ENCODE data around the gene PFKFB3.

Gene PFKFB3

GRCh38 chr10:6249698-6250097, 47.0 kb downstream of the PFKFB3 start:
- in situ Hi-C loops (cut with MboI; ENCODE audit: low pct_unique_long_range_greater_than_20kb, low sequenced_read_pairs) = no loop called here
- no peak for DNase-seq

- DNase-seq = no peak
- in situ Hi-C loops (cut with MboI; ENCODE audit: low pct_unique_long_range_greater_than_20kb, low sequenced_read_pairs) = no loop called here
These were observed 48.0 kb downstream of the PFKFB3 start for GRCh38 chr10:6250745-6251144.

- in situ Hi-C loops (cut with MboI; ENCODE audit: low pct_unique_long_range_greater_than_20kb, low sequenced_read_pairs) = no loop called here
- DNase-seq = no peak
These were observed 51.5 kb downstream of the PFKFB3 start for GRCh38 chr10:6254201-6254600.

- in situ Hi-C loops (cut with MboI; ENCODE audit: low pct_unique_long_range_greater_than_20kb, low sequenced_read_pairs) = no loop called here
- DNase-seq = no peak
These were observed 52.9 kb downstream of the PFKFB3 start for GRCh38 chr10:6255548-6256061.

- no peak for DNase-seq
- in situ Hi-C loops (cut with MboI; ENCODE audit: low pct_unique_long_range_greater_than_20kb, low sequenced_read_pairs) = no loop called here
These were observed 53.7 kb downstream of the PFKFB3 start for GRCh38 chr10:6256439-6256838.

- in situ Hi-C loops (cut with MboI; ENCODE audit: low pct_unique_long_range_greater_than_20kb, low sequenced_read_pairs) = no loop called here
These were observed 56.4 kb downstream of the PFKFB3 start for GRCh38 chr10:6259153-6259552.

GRCh38 chr10:6260843-6261242, 58.1 kb downstream of the PFKFB3 start:
- in situ Hi-C loops (cut with MboI; ENCODE audit: low pct_unique_long_range_greater_than_20kb, low sequenced_read_pairs) = no loop called here
- DNase-seq = no peak

More at GRCh38 chr10:6259153-6259552, 56.4 kb downstream of the PFKFB3 start:
- no peak for DNase-seq

GRCh38 chr10:6267941-6268340, 65.2 kb downstream of the PFKFB3 start:
- no peak for DNase-seq
- in situ Hi-C loops (cut with MboI; ENCODE audit: low pct_unique_long_range_greater_than_20kb, low sequenced_read_pairs) = no loop called here

- in situ Hi-C loops (cut with MboI; ENCODE audit: low pct_unique_long_range_greater_than_20kb, low sequenced_read_pairs) = no loop called here
- no peak for DNase-seq
These were observed 66.7 kb downstream of the PFKFB3 start for GRCh38 chr10:6269432-6269831.

GRCh38 chr10:6269953-6270867, 67.5 kb downstream of the PFKFB3 start:
- in situ Hi-C loops (cut with MboI; ENCODE audit: low pct_unique_long_range_greater_than_20kb, low sequenced_read_pairs) = no loop called here
- peak; percentile 72 for DNase-seq

- in situ Hi-C loops (cut with MboI; ENCODE audit: low pct_unique_long_range_greater_than_20kb, low sequenced_read_pairs) = no loop called here
- no peak for DNase-seq
These were observed 68.2 kb downstream of the PFKFB3 start for GRCh38 chr10:6270951-6271350.

- DNase-seq = no peak
- in situ Hi-C loops (cut with MboI; ENCODE audit: low pct_unique_long_range_greater_than_20kb, low sequenced_read_pairs) = no loop called here
These were observed 68.9 kb downstream of the PFKFB3 start for GRCh38 chr10:6271663-6272062.

- in situ Hi-C loops (cut with MboI; ENCODE audit: low pct_unique_long_range_greater_than_20kb, low sequenced_read_pairs) = no loop called here
- no peak for DNase-seq
These were observed 69.4 kb downstream of the PFKFB3 start for GRCh38 chr10:6272126-6272525.

- in situ Hi-C loops (cut with MboI; ENCODE audit: low pct_unique_long_range_greater_than_20kb, low sequenced_read_pairs) = no loop called here
- no peak for DNase-seq
These were observed 70.6 kb downstream of the PFKFB3 start for GRCh38 chr10:6273351-6273750.

GRCh38 chr10:6274040-6274439, 71.3 kb downstream of the PFKFB3 start:
- peak; percentile 9 for DNase-seq

GRCh38 chr10:6274484-6274883, 71.8 kb downstream of the PFKFB3 start:
- in situ Hi-C loops (cut with MboI; ENCODE audit: low pct_unique_long_range_greater_than_20kb, low sequenced_read_pairs) = no loop called here
- DNase-seq = no peak

More at GRCh38 chr10:6274040-6274439, 71.3 kb downstream of the PFKFB3 start:
- in situ Hi-C loops (cut with MboI; ENCODE audit: low pct_unique_long_range_greater_than_20kb, low sequenced_read_pairs) = no loop called here

GRCh38 chr10:6275022-6275997, 72.6 kb downstream of the PFKFB3 start:
- in situ Hi-C loops (cut with MboI; ENCODE audit: low pct_unique_long_range_greater_than_20kb, low sequenced_read_pairs) = no loop called here
- peak; percentile 81 for DNase-seq

- no peak for DNase-seq
- in situ Hi-C loops (cut with MboI; ENCODE audit: low pct_unique_long_range_greater_than_20kb, low sequenced_read_pairs) = no loop called here
These were observed 73.6 kb downstream of the PFKFB3 start for GRCh38 chr10:6276356-6276755.

GRCh38 chr10:6278519-6279120, 75.9 kb downstream of the PFKFB3 start:
- in situ Hi-C loops (cut with MboI; ENCODE audit: low pct_unique_long_range_greater_than_20kb, low sequenced_read_pairs) = no loop called here

More at GRCh38 chr10:6278519-6279120, 75.9 kb downstream of the PFKFB3 start:
- DNase-seq = no peak
